GM19238 (cell line): ENCODE results near the gene WDR38.

Experiments
- DNase-seq: peaks from one replicate; pipeline ENCODE4 v3.0.0; 2011; ENCODE audit warnings: low spot score; ENCODE audit not compliant: insufficient read length

The WDR38 gene

DNA sequence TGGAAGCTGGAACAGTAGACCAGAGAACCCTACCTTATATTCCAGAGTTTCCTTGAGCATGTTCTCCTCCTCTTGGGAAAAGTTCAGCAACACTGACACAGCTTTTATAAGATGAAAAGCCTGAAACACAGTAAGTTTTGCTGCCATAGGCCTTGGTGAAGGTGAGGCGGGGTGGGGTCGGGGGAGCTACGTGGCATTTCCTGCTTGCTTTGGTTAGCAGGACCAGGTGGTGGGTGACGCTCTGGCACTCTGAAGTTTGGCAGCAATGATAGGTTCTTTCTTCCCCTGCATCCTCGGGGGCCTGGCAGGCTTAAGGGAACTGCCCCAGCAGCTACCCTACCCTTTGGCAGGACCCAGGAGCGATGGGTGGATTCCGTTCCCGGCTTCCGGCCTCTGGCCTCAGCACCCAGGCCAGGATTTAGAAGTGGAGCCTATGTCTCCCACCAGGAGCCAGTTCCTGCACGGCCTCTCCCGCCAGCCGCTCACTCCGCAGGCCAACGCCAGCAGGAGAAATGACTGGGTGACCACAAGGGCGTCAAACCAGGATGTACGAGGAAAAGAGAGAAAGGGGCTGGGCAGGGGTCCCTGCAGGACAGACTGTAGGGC is 28.0 kb downstream of the WDR38 start:
- DNase-seq, result no peak

DNA sequence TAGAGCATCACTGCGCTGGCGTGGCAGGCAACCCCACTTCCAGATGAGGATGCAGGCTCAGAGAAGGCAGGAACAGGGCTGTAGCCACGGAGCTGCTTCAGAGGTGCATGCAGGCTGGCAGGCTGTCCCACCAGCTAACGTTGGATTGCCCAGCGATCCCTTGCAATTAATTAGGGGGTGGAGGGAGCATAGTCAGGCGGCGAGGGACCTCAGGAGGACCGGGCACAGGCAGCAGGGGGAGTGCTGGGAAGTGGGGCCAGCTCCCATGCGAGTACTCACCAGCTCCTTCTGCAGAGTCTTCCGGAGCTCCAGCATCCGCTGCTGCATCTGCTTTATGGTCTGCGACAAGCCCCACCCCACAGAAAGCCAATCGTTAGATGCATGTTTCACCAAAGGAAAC is 29.0 kb downstream of the WDR38 start:
- no peak for DNase-seq

DNA sequence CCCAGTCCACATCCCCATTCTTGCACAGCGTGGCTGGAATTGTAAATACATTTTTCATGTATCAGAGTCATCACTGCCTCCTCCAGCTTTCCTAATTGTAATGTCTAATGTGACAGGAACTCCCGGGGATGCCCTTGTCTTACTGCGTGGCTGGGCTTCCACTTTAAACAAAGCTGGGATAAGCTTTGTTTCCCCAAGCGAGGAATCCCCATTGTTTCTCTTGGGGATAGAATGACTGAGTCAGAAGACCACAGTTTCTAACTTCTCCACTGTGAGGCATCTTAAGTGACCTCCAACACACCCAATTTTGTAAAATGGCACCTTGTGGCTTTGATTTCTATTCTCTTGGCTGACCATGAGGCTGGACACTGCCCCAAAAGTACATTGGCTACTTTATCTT is 31.1 kb downstream of the WDR38 start:
- no peak for DNase-seq

DNA sequence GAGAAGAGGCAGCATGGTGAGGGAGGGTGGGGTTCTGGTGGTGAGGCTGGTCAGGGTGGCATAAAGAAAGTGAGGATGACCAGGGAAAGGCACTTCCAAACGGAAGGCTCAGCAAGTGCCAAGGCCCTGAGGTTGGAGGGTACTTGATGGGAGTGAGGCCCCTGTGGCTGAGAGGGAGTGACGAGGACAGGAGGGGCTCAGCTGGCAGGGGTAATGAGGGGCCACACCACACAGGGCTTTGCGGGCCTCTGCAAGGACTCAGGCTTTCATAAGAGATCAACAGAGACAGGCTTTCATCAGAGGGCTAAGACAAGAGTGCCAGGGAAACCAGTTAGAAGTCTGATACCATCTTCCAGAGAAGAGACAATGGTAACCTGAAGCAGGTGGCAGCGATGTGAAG is 32.3 kb downstream of the WDR38 start:
- DNase-seq, result no peak

DNA sequence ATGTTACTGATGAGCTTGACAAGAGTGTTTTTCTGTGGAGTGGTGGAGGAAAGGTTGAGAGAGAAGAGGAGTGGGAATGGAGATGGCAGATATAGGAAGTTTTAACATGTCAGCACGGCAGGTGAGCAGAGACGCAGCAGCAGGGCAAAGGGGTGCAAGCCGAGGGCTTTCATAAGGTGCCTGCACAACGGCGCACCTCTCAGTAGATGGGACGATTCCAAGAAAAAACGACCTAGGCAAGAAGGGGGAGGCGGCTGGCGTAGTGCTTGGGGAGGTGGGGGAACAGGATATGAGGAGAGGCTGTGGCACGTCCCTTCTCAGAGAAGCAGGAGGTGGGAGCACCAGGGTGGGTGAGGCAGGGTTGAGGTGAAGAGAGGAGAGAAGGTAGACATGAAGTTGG is 33.2 kb downstream of the WDR38 start:
- DNase-seq, result no peak

DNA sequence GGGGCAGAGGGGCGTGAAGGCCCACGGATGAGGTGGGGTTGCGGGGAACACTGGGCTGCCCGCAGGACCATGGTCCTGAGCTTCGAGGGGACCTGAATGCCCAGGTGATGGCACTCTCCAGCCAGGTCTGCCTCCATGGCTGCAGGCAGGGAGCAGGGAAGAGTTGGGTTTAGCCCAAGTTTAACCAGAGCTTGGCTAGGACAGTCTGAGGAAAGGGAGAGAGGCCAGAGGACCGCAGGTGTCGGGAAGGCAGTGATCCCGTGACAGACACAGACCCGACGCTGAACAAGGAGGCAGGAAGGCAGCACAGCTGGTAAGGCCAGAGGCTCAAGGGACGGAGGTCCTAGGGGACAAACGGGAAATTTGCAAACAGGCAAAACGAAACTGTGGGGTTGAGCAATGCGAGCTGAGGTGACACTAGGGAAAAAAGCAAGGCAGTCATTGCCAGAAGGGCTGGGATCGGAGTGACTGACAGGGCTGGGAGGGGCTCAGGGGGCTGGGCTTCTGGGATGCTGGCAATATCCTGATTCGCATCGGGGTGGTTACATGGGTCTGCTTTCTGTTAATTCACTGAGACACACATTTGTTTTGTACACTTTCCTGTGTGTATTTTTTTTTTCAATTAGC is 33.7 kb downstream of the WDR38 start:
- DNase-seq, result no peak

DNA sequence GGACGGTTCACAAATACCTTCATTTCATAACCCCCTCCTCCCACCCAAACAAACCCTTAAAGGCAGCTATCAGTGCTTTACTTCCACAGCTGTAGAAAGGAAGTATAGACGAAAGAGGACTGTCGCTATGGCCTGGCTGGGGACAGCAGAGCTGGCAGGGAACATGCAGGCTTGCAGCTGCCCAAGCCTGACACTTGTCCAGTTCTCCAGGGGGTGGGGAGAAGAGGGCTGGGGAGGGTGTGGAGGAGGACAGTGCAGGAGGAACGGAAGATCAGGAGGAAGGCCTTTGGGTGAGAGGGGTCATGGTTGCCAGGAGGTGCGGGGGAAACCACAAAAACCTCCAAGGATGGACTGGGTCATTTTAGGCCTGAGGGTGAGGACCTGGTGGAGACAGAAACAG is 34.6 kb downstream of the WDR38 start:
- DNase-seq, result no peak

DNA sequence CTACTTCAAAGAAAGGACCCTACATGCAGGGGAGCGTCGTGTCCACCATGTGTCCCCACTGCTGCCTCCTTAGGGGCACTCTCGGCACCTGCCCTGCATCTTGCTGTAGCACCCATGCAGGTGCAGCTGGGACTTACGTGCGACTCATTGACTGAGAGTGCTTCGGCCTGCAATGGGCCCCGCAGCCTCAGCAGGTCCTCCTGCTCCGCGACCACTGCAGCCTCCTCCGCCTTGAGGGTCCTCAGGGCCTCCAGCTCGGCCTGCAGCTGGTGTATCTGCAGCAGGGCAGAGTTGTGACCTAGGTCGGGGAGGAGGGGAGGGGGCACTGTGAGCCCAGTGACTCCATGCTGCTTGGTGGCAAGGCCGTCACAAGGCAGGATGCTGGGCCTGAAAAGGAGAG is 35.7 kb downstream of the WDR38 start:
- no peak for DNase-seq

DNA sequence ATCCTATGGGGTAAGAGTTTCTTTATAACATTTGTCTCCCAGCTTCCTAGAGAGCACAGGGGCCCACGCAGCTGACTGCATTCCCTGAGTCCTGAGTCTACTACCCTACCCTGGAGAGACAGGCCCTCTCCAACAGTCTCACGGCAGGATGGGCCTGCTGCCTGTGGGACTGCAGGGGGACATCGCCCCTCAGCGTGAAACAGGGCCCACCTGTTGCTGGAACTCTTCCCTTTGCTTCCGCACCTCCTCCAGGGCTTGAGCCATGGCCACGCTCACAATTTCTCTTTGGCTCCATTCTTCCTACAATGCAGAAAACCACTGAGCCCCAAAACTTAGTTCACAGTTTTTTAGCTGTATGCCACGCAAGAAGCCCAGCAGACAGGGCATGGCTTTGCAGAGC is 36.9 kb downstream of the WDR38 start:
- DNase-seq, result no peak

DNA sequence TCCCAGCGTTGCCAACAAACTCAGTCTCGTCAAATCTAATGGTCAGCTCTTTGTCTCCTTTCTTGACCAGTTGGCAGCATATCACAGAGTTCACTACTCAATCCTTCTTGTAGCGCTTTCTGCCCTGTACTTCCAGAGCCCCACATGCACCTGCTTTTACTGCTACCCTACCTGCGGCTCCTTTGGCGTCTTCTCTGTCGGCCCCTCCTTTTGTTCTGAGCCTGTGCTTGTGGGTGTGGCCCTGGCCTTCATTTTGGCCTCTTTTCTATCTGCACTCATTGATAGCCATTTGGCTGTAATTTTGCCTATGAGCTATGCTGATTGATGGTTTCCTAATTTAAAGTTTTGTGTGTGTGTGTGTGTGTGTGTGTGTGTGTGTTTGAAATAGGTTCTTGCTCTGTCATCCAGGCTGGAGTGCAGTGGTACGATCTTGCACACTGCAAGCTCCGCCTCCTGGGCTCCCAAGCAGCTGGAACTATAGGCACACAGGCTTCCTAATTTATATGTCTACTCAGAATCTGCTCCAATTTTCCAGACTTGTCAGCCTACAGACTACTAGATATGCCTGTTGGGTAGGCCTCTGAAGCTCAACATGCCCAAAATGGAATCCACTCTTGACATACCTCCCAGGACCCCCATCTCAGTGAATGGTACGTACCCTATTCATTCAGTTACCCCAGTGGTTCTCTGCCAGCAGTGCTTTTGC is 40.9 kb downstream of the WDR38 start:
- DNase-seq, result no peak

DNA sequence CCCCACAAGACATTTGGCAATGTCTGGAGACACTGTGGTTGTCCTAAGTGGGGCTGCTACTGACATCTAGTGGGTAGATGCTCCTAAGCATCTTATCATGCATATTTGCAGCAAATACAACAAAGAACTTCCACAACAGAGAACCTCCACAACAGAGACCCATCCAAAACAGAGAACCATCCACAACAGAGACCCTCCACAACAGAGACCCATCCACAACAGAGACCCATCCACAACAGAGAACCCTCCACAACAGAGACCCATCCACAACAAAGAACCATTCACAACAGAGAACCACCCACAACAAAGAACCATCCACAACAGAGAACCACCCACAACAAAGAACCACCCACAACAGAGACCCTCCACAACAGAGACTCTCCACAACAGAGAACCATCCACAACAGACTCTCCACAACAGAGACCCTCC is 41.5 kb downstream of the WDR38 start:
- no peak for DNase-seq

DNA sequence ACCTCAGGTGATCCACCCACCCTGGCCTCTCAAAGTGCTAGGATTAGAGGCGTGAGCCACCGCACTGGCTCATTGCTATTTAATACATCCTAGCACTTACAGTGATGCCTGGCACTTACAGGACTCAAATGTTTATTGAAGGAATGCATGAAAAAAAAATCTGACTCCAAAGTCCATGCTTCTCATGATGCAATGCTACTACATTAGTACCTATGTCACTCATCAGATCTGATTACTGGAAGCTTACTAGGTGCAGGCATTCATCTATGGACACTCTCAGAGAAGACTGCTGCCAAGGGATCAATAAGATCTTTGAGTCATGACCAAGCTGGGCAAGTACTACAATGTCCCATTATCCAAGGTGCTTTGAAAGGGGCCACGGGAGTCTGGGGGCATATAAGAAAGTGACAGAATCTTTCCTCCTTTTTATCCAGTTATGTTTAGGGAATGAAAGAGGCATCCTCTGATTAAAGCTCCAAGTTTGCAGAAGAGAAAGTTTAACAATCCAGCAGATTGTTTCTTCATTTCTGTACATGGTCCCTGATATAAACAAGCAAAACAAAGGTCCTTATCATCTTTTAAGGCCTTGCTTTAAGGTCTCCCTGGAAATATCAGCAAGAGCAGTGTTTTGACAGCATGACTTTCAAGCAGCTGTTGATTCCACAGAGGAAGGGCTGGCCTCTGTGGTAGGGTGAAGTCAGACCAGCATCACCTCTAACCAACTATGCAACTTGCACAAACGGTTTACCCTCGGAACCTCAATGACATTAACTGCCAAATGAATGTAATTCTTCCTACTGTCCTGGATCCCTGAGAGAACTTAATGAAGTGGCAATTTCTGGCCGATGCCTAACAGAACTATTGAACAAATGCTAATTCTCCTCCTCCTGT is 44.6 kb downstream of the WDR38 start:
- no peak for DNase-seq

DNA sequence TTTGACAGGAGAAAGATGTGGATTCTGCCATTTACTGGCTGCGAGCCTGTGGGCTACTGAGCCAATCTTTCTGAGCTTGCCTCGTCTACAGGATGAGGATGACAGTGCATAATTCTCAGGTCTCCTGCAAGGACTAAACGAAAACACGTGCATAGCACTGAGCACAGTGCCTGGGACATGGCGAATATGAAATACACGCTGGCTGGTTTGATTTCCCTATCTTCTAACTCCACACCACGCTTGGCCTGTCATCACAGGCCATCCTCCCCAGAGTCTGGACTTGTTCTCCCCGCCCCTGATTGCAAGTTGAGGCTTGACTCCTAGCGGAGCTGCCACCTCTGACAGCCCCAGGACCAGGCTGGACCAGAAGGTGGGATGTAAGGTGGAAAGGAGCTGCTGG is 46.6 kb downstream of the WDR38 start:
- no peak for DNase-seq

DNA sequence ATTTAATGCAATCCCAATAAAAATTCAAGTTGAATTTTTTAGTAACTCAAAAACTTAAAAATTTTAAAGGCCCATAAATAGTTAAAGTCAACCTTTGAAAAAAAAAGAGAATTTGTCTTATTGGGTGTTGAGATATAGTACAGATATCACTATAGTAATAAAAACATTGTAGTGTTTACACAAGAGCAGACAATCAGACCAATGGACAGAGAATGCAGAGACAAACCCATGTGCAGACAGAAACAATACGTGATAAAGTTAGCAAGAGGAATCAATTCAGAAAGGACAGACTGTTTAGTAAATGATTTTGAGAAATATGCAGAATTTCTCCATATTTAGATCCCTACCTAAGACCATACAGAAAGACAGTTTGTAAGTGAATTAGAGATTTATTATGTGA is 53.7 kb downstream of the WDR38 start:
- DNase-seq, result no peak
